CD4-positive, alpha-beta T cell (primary cell): ENCODE results near the gene PMM2. TPM values are rescaled to one million over a fixed set of nuclear protein-coding genes. Genes with fewer than 3 reads are reported as not detected.
A peak's percentile ranks its signal among the peaks of the same experiment; 100 is the strongest.

Experiments
- ATAC-seq: fragments of 200-7000 bp; cut with Tn5 transposase; one replicate; pipeline ENCODE4 v1.10.0; 2022; ENCODE audit warnings: mild to moderate bottlenecking; ENCODE audit not compliant: poor library complexity
- CTCF ChIA-PET: fragments of 350-600 bp; sonication (Branson Sonifier 250); formaldehyde crosslinking; loops from one replicate; lab custom pipeline; 2021; ENCODE audit warnings: antibody characterized with exemption, inconsistent platforms; lab: Charles Lee
- POLR2A ChIA-PET: fragments of 350-600 bp; sonication (Branson Sonifier 250); formaldehyde crosslinking; loops from one replicate; lab custom pipeline; 2021; ENCODE audit warnings: antibody characterized with exemption, inconsistent platforms; lab: Charles Lee
- DNase-seq, 14 experiments: peaks; one replicate each; pipeline ENCODE4 v3.0.0-alpha.2; 2013 to 2020; ENCODE audit warnings: mixed read lengths in 2 of 14
- H3K27ac ChIP-seq, 2 donors: one replicate each; pipeline versions ENCODE4 v1.5.1 to v1.7.0; 2013; ENCODE audit warnings: low read length in 2 of 2, low read depth in 1 of 2, mild to moderate bottlenecking in 1 of 2
- H3K27me3 ChIP-seq, 2 experiments: 1 replicate in 1 of 2; 2 replicates in 1 of 2; pipeline versions ENCODE4 v1.6.1 to v1.7.0; 2013; ENCODE audit warnings: low read length in 2 of 2, control low read depth in 1 of 2, mild to moderate bottlenecking in 1 of 2, moderate library complexity in 1 of 2; ENCODE audit not compliant: insufficient read depth in 2 of 2, control insufficient read depth in 1 of 2
- H3K36me3 ChIP-seq: one replicate; pipeline ENCODE4 v1.6.1; 2013; ENCODE audit warnings: low read length, control low read depth; ENCODE audit not compliant: insufficient read depth
- H3K4me1 ChIP-seq: one replicate; pipeline ENCODE4 v1.6.1; 2013; ENCODE audit warnings: low read length, control low read depth; ENCODE audit not compliant: insufficient read depth
- H3K4me3 ChIP-seq: one replicate; pipeline ENCODE4 v1.5.1; 2013; ENCODE audit warnings: mild to moderate bottlenecking, low read length, moderate library complexity
- H3K9me3 ChIP-seq, 2 experiments: 1 replicate in 1 of 2; 2 replicates in 1 of 2; pipeline versions ENCODE4 v1.6.1 to v1.7.0; 2013; ENCODE audit warnings: low read length in 2 of 2, mild to moderate bottlenecking in 2 of 2, control low read depth in 1 of 2, moderate library complexity in 1 of 2; ENCODE audit not compliant: control insufficient read depth in 1 of 2, insufficient read depth in 1 of 2
- H3K27ac Mint-ChIP-seq: one replicate; pipeline ENCODE4 v1.8.0; 2020; ENCODE audit warnings: mixed read lengths
- H3K27me3 Mint-ChIP-seq: one replicate; pipeline ENCODE4 v1.8.0; 2021; ENCODE audit warnings: mixed read lengths
- H3K36me3 Mint-ChIP-seq: one replicate; pipeline ENCODE4 v1.8.0; 2021; ENCODE audit warnings: low read depth, mixed read lengths
- H3K4me1 Mint-ChIP-seq: one replicate; pipeline ENCODE4 v1.8.0; 2021; ENCODE audit warnings: low read depth, mixed read lengths
- H3K4me3 Mint-ChIP-seq: one replicate; pipeline ENCODE4 v1.8.0; 2020; ENCODE audit warnings: mild to moderate bottlenecking, mixed read lengths
- H3K9me3 Mint-ChIP-seq: one replicate; pipeline ENCODE4 v1.8.0; 2020; ENCODE audit warnings: mixed read lengths
- CTCF ChIP-seq: fragments of 200-600 bp; IDR thresholded peaks from one replicate; pipeline ENCODE4 v1.8.0; 2022; ENCODE audit warnings: antibody characterized with exemption, mild to moderate bottlenecking
- intact Hi-C, 2 experiments: fragments of 100-400 bp; cut with DNase I in 1 of 2; cut with micrococcal nuclease in 1 of 2; formaldehyde crosslinking; loops; one replicate each; pipeline versions ENCODE4 v1.15.1 to v1.9.0; 2023 to 2025; cut with DNase I, micrococcal nuclease
- total RNA-seq, 174 experiments: library from RNA in 2 of 174; stranded (reverse) in 2 of 174; gene quantifications; one replicate each; pipeline ENCODE4 v1.2.3 and lab custom pipeline; 2021 to 2026

PMM2 gene
- total RNA-seq, 2 experiments from 2014 or later, result 24.2 to 27.0 TPM

GRCh38 chr16:8788578-8789172 lies 9.0 kb upstream of the PMM2 start:
- no peak overlapping the region for H3K4me3 ChIP-seq
- Mint-ChIP-seq H3K36me3 (peaks cover 6% of the 10 kb centered on the region), H3K27me3 (no peaks in the 10 kb centered on the region), H3K4me1 (no peaks in the 10 kb centered on the region), H3K27ac (no peak overlapping the region), H3K9me3 (no peaks in the 10 kb centered on the region), H3K4me3 (no peak overlapping the region)
- H3K36me3 ChIP-seq, result no peaks in the 10 kb centered on the region
- no peaks in the 10 kb centered on the region for H3K4me1 ChIP-seq
- intact Hi-C loops, result no loop called here
- H3K9me3 ChIP-seq, result no peaks in the 10 kb centered on the region
- H3K27me3 ChIP-seq, result no peaks in the 10 kb centered on the region
- TF ChIP-seq CTCF, result no peak
- no peak overlapping the region for H3K27ac ChIP-seq
- POLR2A ChIA-PET, result no interaction called here
- ATAC-seq (no peak), DNase-seq (no peak)
- CTCF ChIA-PET, result no interaction called here

- ChIA-PET POLR2A (no interaction called here), CTCF (no interaction called here)
- Mint-ChIP-seq H3K9me3 (no peaks in the 10 kb centered on the region), H3K4me1 (peaks cover 42% of the 10 kb centered on the region), H3K27me3 (no peaks in the 10 kb centered on the region), H3K27ac (no peak overlapping the region), H3K4me3 (peak overlapping the region; percentile 34), H3K36me3 (peaks cover 14% of the 10 kb centered on the region)
- Histone ChIP-seq H3K27me3 (no peaks in the 10 kb centered on the region), H3K4me3 (no peak overlapping the region), H3K9me3 (no peaks in the 10 kb centered on the region), H3K36me3 (peaks cover 8% of the 10 kb centered on the region), H3K4me1 (peaks cover 38% of the 10 kb centered on the region), H3K27ac (no peak overlapping the region)
- intact Hi-C loops, result loop anchor here (2.0 to 5.0 kb wide), 4 partner anchors 123 to 1946 kb away; partner anchors contain the start of genes HAPSTR1 (in 2 of the 2), ABAT (in 1 of the 2) and METTL22 (in 1 of the 2)
- no peak for DNase-seq
- no peak for ATAC-seq
- TF ChIP-seq CTCF, result no peak
These were observed 2.5 kb upstream of the PMM2 start for GRCh38 chr16:8795091-8795490.

GRCh38 chr16:8795818-8796217 lies 1.8 kb upstream of the PMM2 start:
- H3K27ac Mint-ChIP-seq, result no peak overlapping the region
- peaks cover 43% of the 10 kb centered on the region for H3K4me1 Mint-ChIP-seq

More at GRCh38 chr16:8795818-8796217, 1.8 kb upstream of the PMM2 start:
- Histone ChIP-seq H3K4me1 (peaks cover 39% of the 10 kb centered on the region), H3K36me3 (peaks cover 8% of the 10 kb centered on the region), H3K27ac (no peak overlapping the region), H3K27me3 (no peaks in the 10 kb centered on the region), H3K9me3 (no peaks in the 10 kb centered on the region), H3K4me3 (no peak overlapping the region)
- Mint-ChIP-seq H3K4me3 (peak overlapping the region; percentile 45), H3K27me3 (no peaks in the 10 kb centered on the region), H3K9me3 (no peaks in the 10 kb centered on the region), H3K36me3 (peaks cover 14% of the 10 kb centered on the region)
- CTCF ChIA-PET, result no interaction called here
- DNase-seq (no peak), ATAC-seq (no peak)
- intact Hi-C loops, result loop anchor here (2.0 to 5.0 kb wide), 7 partner anchors 121 to 1945 kb away; partner anchors contain the start of genes ABAT (in 2 of the 2), HAPSTR1 (in 2 of the 2) and METTL22 (in 1 of the 2)
- TF ChIP-seq CTCF, result no peak
- POLR2A ChIA-PET, result no interaction called here
